HG03095 (cell line): ENCODE results near the gene AHR.
"Not testable (repeated sequence)": the region's sequence is repeated elsewhere in the genome, so short reads cannot be mapped to it uniquely, and the experiment has no call there.

ENCODE experiments used
- ATAC-seq: cut with Tn5 transposase; IDR thresholded peaks from one replicate; pipeline ENCODE4 v1.9.1; 2021; ENCODE audit warnings: moderate library complexity; ENCODE audit not compliant: unreplicated experiment

The AHR gene

GRCh38 chr7:17371671-17372524 lies 73.4 kb downstream of the AHR start:
- no peak for ATAC-seq

- no peak for ATAC-seq
Observed at GRCh38 chr7:17374157-17374556, 75.7 kb downstream of the AHR start.

GRCh38 chr7:17374654-17375053 lies 76.2 kb downstream of the AHR start:
- no peak for ATAC-seq

GRCh38 chr7:17376595-17376994 lies 78.1 kb downstream of the AHR start:
- ATAC-seq, result no peak

GRCh38 chr7:17380736-17381662 lies 82.5 kb downstream of the AHR start:
- no peak for ATAC-seq

- ATAC-seq, result not testable (repeated sequence)
Observed at GRCh38 chr7:17382408-17383354, 84.2 kb downstream of the AHR start.

GRCh38 chr7:17384400-17384799 lies 85.9 kb downstream of the AHR start:
- ATAC-seq, result no peak

- no peak for ATAC-seq
Observed at GRCh38 chr7:17385612-17386011, 87.2 kb downstream of the AHR start.

GRCh38 chr7:17390392-17390791 lies 91.9 kb downstream of the AHR start:
- no peak for ATAC-seq

- no peak for ATAC-seq
Observed at GRCh38 chr7:17391366-17391765, 92.9 kb downstream of the AHR start.

GRCh38 chr7:17392846-17393245 lies 94.4 kb downstream of the AHR start:
- ATAC-seq, result no peak

GRCh38 chr7:17394563-17394962 lies 96.1 kb downstream of the AHR start:
- not testable (repeated sequence) for ATAC-seq
